Endothelial cell of umbilical vein (primary cell): ENCODE measurements around the gene SPTY2D1. TPM values are rescaled to one million over a fixed set of nuclear protein-coding genes. Genes with fewer than 3 reads are reported as not detected.

Experiments used
- Bru-seq: library from RNA; stranded (reverse); fragments of 400-500 nt; gene quantifications from one replicate; lab custom pipeline; 2021; lab: Mats Ljungman, UMichigan
- BruChase-seq, 2 experiments: library from RNA; stranded (reverse); fragments of 400-500 nt; gene quantifications; one replicate each; lab custom pipeline; 2021; lab: Mats Ljungman, UMichigan
- BruUV-seq: library from RNA; stranded (reverse); fragments of 400-500 nt; replicated peaks from 2 replicates; lab custom pipeline; 2021; lab: Mats Ljungman, UMichigan
- CTCF ChIA-PET: fragments of 300-600, 350-600 bp; sonication (Branson Sonifier 250); formaldehyde crosslinking; loops from one replicate; lab custom pipeline; 2021; ENCODE audit warnings: antibody characterized with exemption, inconsistent platforms; lab: Charles Lee
- POLR2A ChIA-PET: fragments of 300-600, 350-600 bp; sonication (Branson Sonifier 250); formaldehyde crosslinking; loops from one replicate; lab custom pipeline; 2021; ENCODE audit warnings: antibody characterized with exemption, inconsistent platforms; lab: Charles Lee
- DNase-seq: peaks from one replicate; pipeline ENCODE4 v3.0.0-alpha.2; 2011; ENCODE audit warnings: low read depth, low spot score
- FAIRE-seq: peaks from 2 replicates; lab custom pipeline; 2011; peaks lifted over from hg19 to GRCh38; lab: Jason Lieb, UNC
- H2AFZ ChIP-seq: 2 replicates; pipeline ENCODE4 v1.6.0; 2012; ENCODE audit warnings: low read depth, low read length, control low read depth, inconsistent platforms
- H3K27ac ChIP-seq: 2 replicates; pipeline ENCODE4 v1.5.1; 2011; ENCODE audit warnings: low read depth, mild to moderate bottlenecking, control low read depth, low read length, moderate library complexity; ENCODE audit not compliant: insufficient read depth
- H3K27me3 ChIP-seq, 2 experiments: 2 replicates each; pipeline versions ENCODE4 v1.6.0 to v1.6.1; 2011; ENCODE audit warnings: low read length in 2 of 2, mixed read lengths in 1 of 2; ENCODE audit not compliant: control insufficient read depth in 2 of 2, insufficient read depth in 2 of 2
- H3K36me3 ChIP-seq, 2 experiments: 2 replicates in 1 of 2; 3 replicates in 1 of 2; pipeline ENCODE4 v1.5.1; 2011; ENCODE audit warnings: low read length in 2 of 2, mild to moderate bottlenecking in 1 of 2, moderate library complexity in 1 of 2; ENCODE audit not compliant: control insufficient read depth in 2 of 2, insufficient read depth in 2 of 2; ENCODE audit errors: extremely low read depth in 1 of 2
- H3K4me1 ChIP-seq: 3 replicates; pipeline ENCODE4 v1.5.1; 2011; ENCODE audit warnings: mild to moderate bottlenecking, low read length; ENCODE audit not compliant: control insufficient read depth, insufficient read depth; ENCODE audit errors: extremely low read depth
- H3K4me2 ChIP-seq: 2 replicates; pipeline ENCODE4 v1.6.1; 2011; ENCODE audit warnings: low read length, control low read depth, mixed read lengths; ENCODE audit not compliant: insufficient read depth
- H3K4me3 ChIP-seq, 3 experiments: fragments of 200-600 bp in 1 of 3; sonication (generic), shearing (Covaris generic) in 1 of 3; replicated peaks in 1 of 3; 2 replicates each; pipeline ENCODE4 v1.5.1; 2011 to 2016; ENCODE audit warnings: control low read depth in 3 of 3, low read length in 3 of 3, mild to moderate bottlenecking in 2 of 3, inconsistent platforms in 1 of 3, low read depth in 1 of 3, moderate library complexity in 1 of 3; ENCODE audit not compliant: insufficient read depth in 1 of 3
- H3K79me2 ChIP-seq: 2 replicates; pipeline ENCODE4 v1.6.0; 2012; ENCODE audit warnings: low read length, inconsistent platforms; ENCODE audit not compliant: control insufficient read depth, insufficient read depth
- H3K9ac ChIP-seq: replicated peaks from 2 replicates; pipeline ENCODE3; 2011; ENCODE audit warnings: low read length, control low read depth; ENCODE audit not compliant: insufficient read depth; ENCODE audit errors: extremely low read depth
- H3K9me1 ChIP-seq: replicated peaks from 3 replicates; pipeline ENCODE4 v1.6.0; 2011; ENCODE audit warnings: mild to moderate bottlenecking, low read length; ENCODE audit not compliant: control insufficient read depth, insufficient read depth; ENCODE audit errors: extremely low read depth
- H3K9me3 ChIP-seq: replicated peaks from 2 replicates; pipeline ENCODE4 v1.5.1; 2012; ENCODE audit warnings: low read length, inconsistent platforms; ENCODE audit not compliant: control insufficient read depth, insufficient read depth
- H4K20me1 ChIP-seq: replicated peaks from 2 replicates; pipeline ENCODE3; 2011; ENCODE audit warnings: mild to moderate bottlenecking, low read length; ENCODE audit not compliant: control insufficient read depth, insufficient read depth; ENCODE audit errors: extremely low read depth
- FOS ChIP-seq: IDR thresholded peaks from 2 replicates; pipeline ENCODE4 v1.6.1; 2011; ENCODE audit warnings: mild to moderate bottlenecking, low read length, moderate library complexity, borderline replicate concordance; ENCODE audit not compliant: insufficient read depth
- GATA2 ChIP-seq: IDR thresholded peaks from 2 replicates; pipeline ENCODE4 v1.7.0; 2011; ENCODE audit warnings: low read depth, mild to moderate bottlenecking, moderate library complexity, mixed read lengths, low read length; ENCODE audit not compliant: insufficient read length, insufficient read depth
- MYC ChIP-seq: IDR thresholded peaks from one replicate; pipeline ENCODE4 v1.6.1; 2011; ENCODE audit warnings: mild to moderate bottlenecking, low read depth, low read length
- POLR2A ChIP-seq: IDR thresholded peaks from 2 replicates; pipeline ENCODE4 v1.6.1; 2012; ENCODE audit warnings: low read depth, mild to moderate bottlenecking, control low read depth, low read length
- POLR2AphosphoS5 ChIP-seq: IDR thresholded peaks from 2 replicates; pipeline ENCODE4 v1.6.1; 2012; ENCODE audit warnings: low read depth, mild to moderate bottlenecking, control low read depth, low read length, moderate library complexity; ENCODE audit not compliant: insufficient read depth
- dilution Hi-C: fragments of 300-500 bp; cut with MboI; formaldehyde crosslinking; loops from one replicate; pipeline ENCODE4 v1.15.0; 2019; ENCODE audit warnings: low sequenced_read_pairs; ENCODE audit not compliant: extremely low pct_ligation_motif_present
- intact Hi-C: fragments of 100-400 bp; cut with micrococcal nuclease; formaldehyde crosslinking; loops from one replicate; pipeline ENCODE4 v1.10.0; 2022
- long read RNA-seq: library from polyadenylated mRNA; stranded (forward); transcript quantifications from one replicate; pipeline ENCODE4 v2.0.0, GENCODE V29; 2021
- polyA minus RNA-seq, 3 experiments: library from RNA; depleted of rRNA, polyadenylated mRNA; stranded (reverse); fragments of >200 nt; gene quantifications; 1 replicate in 1 of 3; 2 replicates in 2 of 3; pipeline ENCODE4 v1.2.3, GENCODE V29; 2011
- polyA plus RNA-seq, 4 experiments: library from polyadenylated mRNA; depleted of rRNA in 3 of 4; stranded (reverse) in 3 of 4; unstranded in 1 of 4; fragments of >200 nt; gene quantifications; 2 replicates each; pipeline versions ENCODE4 v1.2.1 to v1.2.3, GENCODE V29; 2011 to 2012; ENCODE audit warnings: missing spikeins in 1 of 4
- total RNA-seq: library from RNA; stranded (reverse); gene quantifications from 2 replicates; pipeline ENCODE4 v1.2.3, GENCODE V29; 2021
- TF ChIP-seq, protein P1 (sequence below), 2 donors: IDR thresholded peaks; 1 replicate in 1 of 2; 2 replicates in 1 of 2; pipeline ENCODE4 v1.5.1; 2011; ENCODE audit warnings: low read length in 2 of 2, mild to moderate bottlenecking in 2 of 2, moderate library complexity in 2 of 2, control low read depth in 1 of 2, inconsistent platforms in 1 of 2, low read depth in 1 of 2; ENCODE audit not compliant: insufficient read depth in 1 of 2; ENCODE audit errors: extremely low read depth in 1 of 2
- TF ChIP-seq, protein P2 (sequence below): IDR thresholded peaks from 2 replicates; pipeline ENCODE4 v1.6.1; 2011; ENCODE audit not compliant: insufficient read depth, insufficient read length

Gene SPTY2D1, protein sequence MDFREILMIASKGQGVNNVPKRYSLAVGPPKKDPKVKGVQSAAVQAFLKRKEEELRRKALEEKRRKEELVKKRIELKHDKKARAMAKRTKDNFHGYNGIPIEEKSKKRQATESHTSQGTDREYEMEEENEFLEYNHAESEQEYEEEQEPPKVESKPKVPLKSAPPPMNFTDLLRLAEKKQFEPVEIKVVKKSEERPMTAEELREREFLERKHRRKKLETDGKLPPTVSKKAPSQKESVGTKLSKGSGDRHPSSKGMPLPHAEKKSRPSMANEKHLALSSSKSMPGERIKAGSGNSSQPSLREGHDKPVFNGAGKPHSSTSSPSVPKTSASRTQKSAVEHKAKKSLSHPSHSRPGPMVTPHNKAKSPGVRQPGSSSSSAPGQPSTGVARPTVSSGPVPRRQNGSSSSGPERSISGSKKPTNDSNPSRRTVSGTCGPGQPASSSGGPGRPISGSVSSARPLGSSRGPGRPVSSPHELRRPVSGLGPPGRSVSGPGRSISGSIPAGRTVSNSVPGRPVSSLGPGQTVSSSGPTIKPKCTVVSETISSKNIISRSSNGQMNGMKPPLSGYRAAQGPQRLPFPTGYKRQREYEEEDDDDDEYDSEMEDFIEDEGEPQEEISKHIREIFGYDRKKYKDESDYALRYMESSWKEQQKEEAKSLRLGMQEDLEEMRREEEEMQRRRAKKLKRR
- total RNA-seq (13.7 and 18.7 TPM in 2 replicates), polyA plus RNA-seq (5.5 and 5.8 TPM in 2 replicates), polyA minus RNA-seq (11.6 and 12.4 TPM in 2 replicates), Bru-seq, nascent RNA (percentile 84 among the genes with signal in this experiment), BruChase-seq, experiment 1, labeled RNA remaining after a 6-hour chase (percentile 66 among the genes with signal in this experiment), BruChase-seq, experiment 2, labeled RNA remaining after a 2-hour chase (percentile 83 among the genes with signal in this experiment)
- polyA plus RNA-seq (2011; cell fraction: cytosol; rRNA removed), result 6.0 and 6.3 TPM in 2 replicates
- 4.6 and 6.5 TPM in 2 replicates for polyA plus RNA-seq (2011; cell fraction: nucleus; rRNA removed)
- 13.1 and 16.2 TPM in 2 replicates for polyA plus RNA-seq (2012)
- polyA minus RNA-seq (2011; cell fraction: cytosol; rRNA and poly(A)+ RNA removed), result 15.3 TPM
- 5.9 and 8.4 TPM in 2 replicates for polyA minus RNA-seq (2011; cell fraction: nucleus; rRNA and poly(A)+ RNA removed)
- long read RNA-seq, full-length matches to known transcripts, result 4 of 16 reads
- long read RNA-seq, partial matches to known transcripts, result 4 of 16 reads
- long read RNA-seq, other reads (novel, unspliced or antisense), result 8 of 16 reads

DNA sequence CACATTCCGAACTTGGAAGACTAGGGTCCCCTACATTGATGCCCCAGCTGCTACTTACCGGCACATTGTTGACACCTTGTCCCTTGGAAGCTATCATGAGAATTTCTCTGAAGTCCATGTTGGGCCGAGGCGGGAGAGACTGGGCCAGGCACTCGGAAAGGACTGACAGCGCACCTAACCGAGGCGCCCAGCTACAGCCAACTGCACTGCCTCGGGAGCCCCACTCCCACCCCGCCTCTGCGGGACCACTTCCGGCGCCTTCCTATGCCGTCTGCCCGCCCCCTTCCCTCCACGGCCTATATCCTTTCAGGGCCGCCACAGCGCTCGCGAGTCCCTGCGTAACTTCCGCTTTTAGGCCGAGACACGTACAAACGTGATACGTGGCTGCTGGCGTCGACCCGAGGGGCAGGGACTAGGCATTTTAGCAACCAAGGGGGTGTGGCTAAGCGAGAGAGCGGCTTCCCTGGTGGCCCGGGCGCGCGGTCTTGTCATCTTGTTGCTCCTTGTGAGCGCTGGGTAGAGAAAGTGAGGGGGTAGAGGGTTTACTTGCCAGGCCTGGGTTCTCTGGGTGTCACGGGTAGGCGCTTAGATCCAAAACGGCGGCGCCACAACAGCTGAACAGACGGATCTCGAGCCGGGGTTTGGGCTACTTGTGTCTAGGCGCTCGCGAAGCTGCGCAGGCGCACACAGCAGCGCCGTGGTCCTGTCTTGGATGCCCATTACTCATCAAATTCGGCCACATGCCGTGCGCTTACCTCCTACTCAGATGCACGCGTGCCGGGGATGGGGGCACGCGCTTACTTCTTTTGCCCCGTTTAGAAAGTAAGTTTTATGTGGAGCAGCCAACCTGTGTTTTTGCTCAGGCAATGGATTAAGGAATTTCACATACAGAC is at the start of gene SPTY2D1:
TSS of gene SPTY2D1 (minus strand) at position 203 of the 893 bp plus-strand sequence. CDS start at position 118, 85 bp downstream.
- Histone ChIP-seq H3K36me3 (no peaks in the 10 kb centered on the region), H3K79me2 (peaks cover 39% of the 10 kb centered on the region), H3K4me1 (peaks cover 16% of the 10 kb centered on the region), H3K27me3 (peaks cover 0 to 1% of the 10 kb centered on the region in 2 experiments), H2AFZ (peak within 1 kb of the TSS; percentile 96), H3K9me3 (no peaks in the 10 kb centered on the region), H3K27ac (peak within 1 kb of the TSS; percentile 83), H3K9ac (peak within 1 kb of the TSS; percentile 98), H3K4me3 (peak within 1 kb of the TSS; percentile 79 to 99 (median 97)), H3K4me2 (peak within 1 kb of the TSS; percentile 100), H4K20me1 (no peaks in the 10 kb centered on the region), H3K9me1 (no peaks in the 10 kb centered on the region)
- intact Hi-C loops (loop anchor here (1.0 kb wide), 6 partner anchors 46 to 312 kb away; partner anchors contain the start of genes GTF2H1, HPS5, TMEM86A and TSG101), dilution Hi-C loops (no loop called here)
- FAIRE-seq (peak; percentile 97), DNase-seq (peak; percentile 99)
- CTCF ChIA-PET, result interaction anchor here (1.0 to 1.9 kb wide), 7 partner anchors 13 to 130 kb away, joined by 3 to 6 read pairs (median 4); no protein-coding TSS in a partner anchor
- POLR2A ChIA-PET, result interaction anchor here (0.7 to 2.2 kb wide), 4 partner anchors 15 to 108 kb away, joined by 3 to 9 read pairs (median 4); partner anchors contain the start of genes TSG101 and UEVLD
- TF ChIP-seq POLR2A (peak; percentile 96), GATA2 (no peak), POLR2AphosphoS5 (peak; percentile 95), FOS (no peak), MYC (no peak)
- TF ChIP-seq, protein P1, sequence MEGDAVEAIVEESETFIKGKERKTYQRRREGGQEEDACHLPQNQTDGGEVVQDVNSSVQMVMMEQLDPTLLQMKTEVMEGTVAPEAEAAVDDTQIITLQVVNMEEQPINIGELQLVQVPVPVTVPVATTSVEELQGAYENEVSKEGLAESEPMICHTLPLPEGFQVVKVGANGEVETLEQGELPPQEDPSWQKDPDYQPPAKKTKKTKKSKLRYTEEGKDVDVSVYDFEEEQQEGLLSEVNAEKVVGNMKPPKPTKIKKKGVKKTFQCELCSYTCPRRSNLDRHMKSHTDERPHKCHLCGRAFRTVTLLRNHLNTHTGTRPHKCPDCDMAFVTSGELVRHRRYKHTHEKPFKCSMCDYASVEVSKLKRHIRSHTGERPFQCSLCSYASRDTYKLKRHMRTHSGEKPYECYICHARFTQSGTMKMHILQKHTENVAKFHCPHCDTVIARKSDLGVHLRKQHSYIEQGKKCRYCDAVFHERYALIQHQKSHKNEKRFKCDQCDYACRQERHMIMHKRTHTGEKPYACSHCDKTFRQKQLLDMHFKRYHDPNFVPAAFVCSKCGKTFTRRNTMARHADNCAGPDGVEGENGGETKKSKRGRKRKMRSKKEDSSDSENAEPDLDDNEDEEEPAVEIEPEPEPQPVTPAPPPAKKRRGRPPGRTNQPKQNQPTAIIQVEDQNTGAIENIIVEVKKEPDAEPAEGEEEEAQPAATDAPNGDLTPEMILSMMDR (IDR thresholded peaks at IDR 0.05; ENCODE audit: extremely low read depth in 1 of 2, insufficient read depth in 1 of 2, low read depth in 1 of 2, low read length in 2 of 2), result no peak
- TF ChIP-seq, protein P2, sequence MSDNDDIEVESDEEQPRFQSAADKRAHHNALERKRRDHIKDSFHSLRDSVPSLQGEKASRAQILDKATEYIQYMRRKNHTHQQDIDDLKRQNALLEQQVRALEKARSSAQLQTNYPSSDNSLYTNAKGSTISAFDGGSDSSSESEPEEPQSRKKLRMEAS, result peak; percentile 64
- BruUV-seq, result TSS peak; percentile 98
